22Rv1 (cell line): ENCODE data around the gene PARP4.

Experiments used
- ZFX ChIP-seq: fragments of 450-650 bp; IDR thresholded peaks from 2 replicates; pipeline ENCODE4 v1.6.1; 2017; ENCODE audit warnings: antibody characterized with exemption, borderline replicate concordance
- TF ChIP-seq, protein P1 (sequence below): fragments of 450-650 bp; IDR thresholded peaks from 2 replicates; pipeline ENCODE4 v1.5.1; 2017; ENCODE audit warnings: mild to moderate bottlenecking

GRCh38 chr13:24385902-24386301, 126.7 kb downstream of the PARP4 start:
- TF ChIP-seq, protein P1, sequence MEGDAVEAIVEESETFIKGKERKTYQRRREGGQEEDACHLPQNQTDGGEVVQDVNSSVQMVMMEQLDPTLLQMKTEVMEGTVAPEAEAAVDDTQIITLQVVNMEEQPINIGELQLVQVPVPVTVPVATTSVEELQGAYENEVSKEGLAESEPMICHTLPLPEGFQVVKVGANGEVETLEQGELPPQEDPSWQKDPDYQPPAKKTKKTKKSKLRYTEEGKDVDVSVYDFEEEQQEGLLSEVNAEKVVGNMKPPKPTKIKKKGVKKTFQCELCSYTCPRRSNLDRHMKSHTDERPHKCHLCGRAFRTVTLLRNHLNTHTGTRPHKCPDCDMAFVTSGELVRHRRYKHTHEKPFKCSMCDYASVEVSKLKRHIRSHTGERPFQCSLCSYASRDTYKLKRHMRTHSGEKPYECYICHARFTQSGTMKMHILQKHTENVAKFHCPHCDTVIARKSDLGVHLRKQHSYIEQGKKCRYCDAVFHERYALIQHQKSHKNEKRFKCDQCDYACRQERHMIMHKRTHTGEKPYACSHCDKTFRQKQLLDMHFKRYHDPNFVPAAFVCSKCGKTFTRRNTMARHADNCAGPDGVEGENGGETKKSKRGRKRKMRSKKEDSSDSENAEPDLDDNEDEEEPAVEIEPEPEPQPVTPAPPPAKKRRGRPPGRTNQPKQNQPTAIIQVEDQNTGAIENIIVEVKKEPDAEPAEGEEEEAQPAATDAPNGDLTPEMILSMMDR, result no peak
- TF ChIP-seq ZFX, result no peak
